ENCODE measurements around the gene TMCO4. TPM values are rescaled to one million over a fixed set of nuclear protein-coding genes. Genes with fewer than 3 reads are reported as not detected.

TMCO4 gene
- total and polyA plus RNA-seq, 8 donors = 15.7 to 22.1 (median 18.9) TPM

GRCh38 chr1:19664453-19665185 is 135.1 kb downstream of the TMCO4 start, which contains the start of gene HTR6:
TSS of gene HTR6 (plus strand) at chr1:19664875. CDS start at chr1:19665754, 879 bp downstream.
- H3K36me3 ChIP-seq = no peaks in the 10 kb centered on the region
- H3K9me3 ChIP-seq = no peaks in the 10 kb centered on the region
- intact Hi-C loops (cut with DNase I) = no loop called here
- no peak for TF ChIP-seq CTCF (IDR thresholded peaks at IDR 0.05)
- peaks cover 0 to 9% of the 10 kb centered on the region in 2 donors for H3K4me1 ChIP-seq
- no peak within 1 kb of the TSS for H3K27ac ChIP-seq
- ATAC-seq (no peak), DNase-seq (no peak)
- H3K4me3 ChIP-seq = no peak within 1 kb of the TSS
- H3K27me3 ChIP-seq = peaks cover 29 to 97% of the 10 kb centered on the region in 2 donors

- no peaks in the 10 kb centered on the region for H3K9me3 ChIP-seq
- ATAC-seq (no peak), DNase-seq (no peak)
- no peak for TF ChIP-seq CTCF (IDR thresholded peaks at IDR 0.05)
- H3K4me3 ChIP-seq = no peak overlapping the region
- H3K4me1 ChIP-seq = peaks cover 0 to 10% of the 10 kb centered on the region in 2 donors
- no peak overlapping the region for H3K27ac ChIP-seq
- H3K27me3 ChIP-seq = peaks cover 29 to 78% of the 10 kb centered on the region in 2 donors
- intact Hi-C loops (cut with DNase I) = no loop called here
- H3K36me3 ChIP-seq = no peaks in the 10 kb centered on the region
These were observed 137.4 kb downstream of the TMCO4 start for GRCh38 chr1:19662313-19662712.

GRCh38 chr1:19661721-19662228 is 137.9 kb downstream of the TMCO4 start:
- ATAC-seq = peak; percentile 23
- DNase-seq = peak in 1 of 4 donors; percentile 62
- peaks cover 29 to 73% of the 10 kb centered on the region in 2 donors for H3K27me3 ChIP-seq
- H3K27ac ChIP-seq = no peak overlapping the region
- H3K4me1 ChIP-seq = peaks cover 0 to 10% of the 10 kb centered on the region in 2 donors
- intact Hi-C loops (cut with DNase I) = no loop called here
- TF ChIP-seq CTCF (IDR thresholded peaks at IDR 0.05) = peak; percentile 36 to 66
- H3K4me3 ChIP-seq = no peak overlapping the region
- H3K9me3 ChIP-seq = no peaks in the 10 kb centered on the region
- no peaks in the 10 kb centered on the region for H3K36me3 ChIP-seq

GRCh38 chr1:19658186-19658585 is 141.5 kb downstream of the TMCO4 start:
- peaks cover 8 to 13% of the 10 kb centered on the region in 2 donors for H3K4me1 ChIP-seq
- peaks cover 0 to 37% of the 10 kb centered on the region in 2 donors for H3K27me3 ChIP-seq
- peak in 1 of 4 donors; percentile 55 for DNase-seq
- no peak overlapping the region for H3K4me3 ChIP-seq
- no peaks in the 10 kb centered on the region for H3K9me3 ChIP-seq
- ATAC-seq = no peak
- no peak for TF ChIP-seq CTCF (IDR thresholded peaks at IDR 0.05)
- H3K36me3 ChIP-seq = no peaks in the 10 kb centered on the region
- no peak overlapping the region for H3K27ac ChIP-seq
- intact Hi-C loops (cut with DNase I) = loop anchor here in 1 of 2 donors (10.0 kb wide), 1 partner anchor 313 kb away; no protein-coding TSS in a partner anchor

- Histone ChIP-seq H3K27ac (no peak overlapping the region), H3K9me3 (no peaks in the 10 kb centered on the region), H3K4me1 (peaks cover 8 to 13% of the 10 kb centered on the region in 2 donors), H3K4me3 (no peak overlapping the region), H3K36me3 (no peaks in the 10 kb centered on the region), H3K27me3 (peaks cover 0 to 30% of the 10 kb centered on the region in 2 donors)
- no peak for ATAC-seq
- DNase-seq = peak in 1 of 4 donors; percentile 60
- no peak for TF ChIP-seq CTCF (IDR thresholded peaks at IDR 0.05)
- intact Hi-C loops (cut with DNase I) = loop anchor here in 1 of 2 donors (10.0 kb wide), 1 partner anchor 313 kb away; no protein-coding TSS in a partner anchor
These were observed 142.2 kb downstream of the TMCO4 start for GRCh38 chr1:19657511-19657910.

Data from left lung (tissue), 10 donors.